ENCODE results near the gene MARF1. TPM values are rescaled to one million over a fixed set of nuclear protein-coding genes. Genes with fewer than 3 reads are reported as not detected.

MARF1 gene
- total and polyA plus RNA-seq, 2 of the 8 experiments (the other 6 are each of a cell fraction or from before 2014, with no cell fraction given), result 5.6 to 31.4 TPM

DNA sequence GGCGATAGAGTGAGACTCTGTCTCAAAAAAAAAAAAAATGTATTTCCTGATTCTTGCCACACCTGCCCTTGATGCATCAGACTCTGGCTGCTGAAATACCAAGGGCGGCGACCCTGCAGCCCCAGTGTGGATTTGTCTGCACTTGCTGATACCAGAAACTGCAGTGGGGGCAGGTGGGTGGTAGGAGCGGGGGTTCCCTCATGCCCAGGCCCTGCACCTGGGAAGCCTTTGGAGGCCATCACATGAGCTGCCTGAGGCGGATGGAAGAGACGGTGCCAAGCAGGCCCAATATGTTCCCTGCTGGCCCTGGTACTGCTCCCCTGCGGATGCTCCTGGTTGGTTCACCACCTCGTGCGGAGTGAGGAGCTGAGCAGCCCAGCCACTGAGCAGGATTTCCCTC is 50.6 kb downstream of the MARF1 start:
- peaks cover 2 to 17% (median 6%) of the 10 kb centered on the region in 4 experiments; a peak in 6 of 8 replicates for H3K36me3 ChIP-seq (ENCODE audit: control insufficient read depth in 2 of 4, insufficient read depth in 4 of 4, low read length in 3 of 4)
- H2BK20ac ChIP-seq (ENCODE audit: low read length), result no peak overlapping the region
- H2BK5ac ChIP-seq (ENCODE audit: low read depth, low read length), result no peak overlapping the region
- H3K23ac ChIP-seq (ENCODE audit: insufficient read length), result no peak overlapping the region
- no peak overlapping the region for H3K4me3 ChIP-seq (ENCODE audit: extremely low read depth in 1 of 4, insufficient read depth in 2 of 4, low read depth in 3 of 4, low read length in 4 of 4)
- H2AK5ac ChIP-seq (ENCODE audit: low read depth, low read length), result no peak overlapping the region
- no peak overlapping the region for H3K4ac ChIP-seq (replicated peaks; ENCODE audit: insufficient read length, low read depth, low read length)
- no peak for FAIRE-seq
- H3K79me1 ChIP-seq (ENCODE audit: low read depth, low read length), result no peaks in the 10 kb centered on the region
- no peak overlapping the region for H4K8ac ChIP-seq (ENCODE audit: extremely low read depth, insufficient read depth, low read length)
- no peaks in the 10 kb centered on the region for H4K20me1 ChIP-seq (replicated peaks in 1 of 2; ENCODE audit: control insufficient read depth in 1 of 2, insufficient read depth in 2 of 2, low read length in 2 of 2)
- 0 out of 4 replicates have a peak, but pooled peaks cover 0 to under 1% of the 10 kb centered on the region in 2 experiments for H3K9me3 ChIP-seq (ENCODE audit: insufficient read depth in 2 of 2, low read depth in 1 of 2, low read length in 1 of 2)
- H2BK120ac ChIP-seq (replicated peaks; ENCODE audit: low read depth, low read length), result no peak overlapping the region
- H3K4me2 ChIP-seq (ENCODE audit: insufficient read depth in 1 of 2, low read depth in 2 of 2, low read length in 2 of 2), result no peak overlapping the region
- no peak for DNase-seq (ENCODE audit: low read depth in 1 of 2, low spot score in 2 of 2)
- H4K5ac ChIP-seq (ENCODE audit: insufficient read length, low read depth, low read length), result no peak overlapping the region
- ChIA-PET CTCF (ENCODE audit: partially characterized antibody) (interaction anchor here (0.6 to 1.1 kb wide), 3 partner anchors 41 to 113 kb away, joined by 3 read pairs; no protein-coding TSS in a partner anchor), POLR2A (ENCODE audit: partially characterized antibody) (no interaction called here)
- no peak overlapping the region for H2BK15ac ChIP-seq (ENCODE audit: low read length)
- H3K56ac ChIP-seq (replicated peaks; ENCODE audit: insufficient read length, low read depth, low read length), result no peak overlapping the region
- H3K4me1 ChIP-seq (replicated peaks in 1 of 4; ENCODE audit: control insufficient read depth in 3 of 4, insufficient read depth in 4 of 4, low read length in 3 of 4), result no peaks in the 10 kb centered on the region
- no peak overlapping the region for H3K9ac ChIP-seq (replicated peaks in 1 of 4; ENCODE audit: extremely low read depth in 1 of 4, low read depth in 3 of 4, low read length in 3 of 4)
- no peak overlapping the region for H3K14ac ChIP-seq (ENCODE audit: insufficient read length)
- H3K27ac ChIP-seq (ENCODE audit: low read depth, low read length), result no peak overlapping the region; the same call in 1 of the 2 replicates
- WGBS, 2 experiments (ENCODE audit: extremely low coverage in 1 of 2, insufficient coverage in 1 of 2, insufficient read length in 1 of 2, insufficient replicate concordance in 2 of 2, low coverage in 1 of 2, low lambda C conversion rate in 2 of 2, missing lambda C conversion rate in 1 of 2), result 93% methylated on average over 9 of the region's 9 CpGs; no CpG with 5 or more reads in 1 of the 2 experiments
- H3K18ac ChIP-seq (ENCODE audit: extremely low read depth, low read length), result no peak overlapping the region
- H3K79me2 ChIP-seq (ENCODE audit: control insufficient read depth in 1 of 2, insufficient read depth in 2 of 2, low read length in 2 of 2), result no peaks in the 10 kb centered on the region
- no peak overlapping the region for H2AFZ ChIP-seq (ENCODE audit: low read length)
- H3K23me2 ChIP-seq (ENCODE audit: low read depth, low read length), result no peaks in the 10 kb centered on the region
- no peak overlapping the region for H4K91ac ChIP-seq (replicated peaks; ENCODE audit: insufficient read length, low read length)
- no peaks in the 10 kb centered on the region for H3K27me3 ChIP-seq (replicated peaks in 1 of 4; ENCODE audit: control insufficient read depth in 3 of 4, extremely low read depth in 1 of 4, insufficient read depth in 3 of 4, low read length in 3 of 4)
- H2BK12ac ChIP-seq (ENCODE audit: low read depth, low read length), result no peak overlapping the region
- TF ChIP-seq SUZ12 (IDR thresholded peaks at IDR 0.05; ENCODE audit: low read length), result no peak
- TF ChIP-seq CTBP2 (IDR thresholded peaks at IDR 0.05; ENCODE audit: borderline replicate concordance, insufficient read depth, insufficient read length, low read length), result no peak
- TF ChIP-seq SRF (IDR thresholded peaks at IDR 0.05; ENCODE audit: low read depth, low read length), result no peak
- TF ChIP-seq ZNF274 (IDR thresholded peaks at IDR 0.05; ENCODE audit: borderline replicate concordance, extremely low read depth, low read length), result no peak
- no peak for TF ChIP-seq JUN (IDR thresholded peaks at IDR 0.05; ENCODE audit: low read depth, low read length)
- TF ChIP-seq, protein P1, sequence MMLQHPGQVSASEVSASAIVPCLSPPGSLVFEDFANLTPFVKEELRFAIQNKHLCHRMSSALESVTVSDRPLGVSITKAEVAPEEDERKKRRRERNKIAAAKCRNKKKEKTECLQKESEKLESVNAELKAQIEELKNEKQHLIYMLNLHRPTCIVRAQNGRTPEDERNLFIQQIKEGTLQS (IDR thresholded peaks at IDR 0.05; ENCODE audit: insufficient read depth, low read depth, low read length), result no peak
- TF ChIP-seq NRF1 (IDR thresholded peaks at IDR 0.05; ENCODE audit: low read depth, low read length), result no peak
- TF ChIP-seq, protein P2, sequence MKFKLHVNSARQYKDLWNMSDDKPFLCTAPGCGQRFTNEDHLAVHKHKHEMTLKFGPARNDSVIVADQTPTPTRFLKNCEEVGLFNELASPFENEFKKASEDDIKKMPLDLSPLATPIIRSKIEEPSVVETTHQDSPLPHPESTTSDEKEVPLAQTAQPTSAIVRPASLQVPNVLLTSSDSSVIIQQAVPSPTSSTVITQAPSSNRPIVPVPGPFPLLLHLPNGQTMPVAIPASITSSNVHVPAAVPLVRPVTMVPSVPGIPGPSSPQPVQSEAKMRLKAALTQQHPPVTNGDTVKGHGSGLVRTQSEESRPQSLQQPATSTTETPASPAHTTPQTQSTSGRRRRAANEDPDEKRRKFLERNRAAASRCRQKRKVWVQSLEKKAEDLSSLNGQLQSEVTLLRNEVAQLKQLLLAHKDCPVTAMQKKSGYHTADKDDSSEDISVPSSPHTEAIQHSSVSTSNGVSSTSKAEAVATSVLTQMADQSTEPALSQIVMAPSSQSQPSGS (IDR thresholded peaks at IDR 0.05; ENCODE audit: low read length), result no peak
- no peak for TF ChIP-seq KDM5A (IDR thresholded peaks at IDR 0.05; ENCODE audit: low read length)
- TF ChIP-seq EGR1 (IDR thresholded peaks at IDR 0.05; ENCODE audit: borderline replicate concordance, low read depth, low read length), result no peak
- no peak for TF ChIP-seq KDM4A (IDR thresholded peaks at IDR 0.05; ENCODE audit: low read depth, low read length, severe bottlenecking)

Measured in H1 (cell line).